ENCODE data around the gene DDB1. TPM values are rescaled to one million over a fixed set of nuclear protein-coding genes. Genes with fewer than 3 reads are reported as not detected.

The DDB1 gene
- total RNA-seq, 1 experiment from 2014 or later = 172 TPM

- peaks cover 28% of the 10 kb centered on the region for H3K36me3 Mint-ChIP-seq (ENCODE audit: insufficient read depth, unreplicated experiment)
- no peak overlapping the region for H3K27ac Mint-ChIP-seq (ENCODE audit: low read depth, unreplicated experiment)
- H3K27me3 Mint-ChIP-seq (ENCODE audit: insufficient read depth, unreplicated experiment) = no peaks in the 10 kb centered on the region
- no peak for TF ChIP-seq CTCF (IDR thresholded peaks at IDR 0.05; ENCODE audit: unreplicated experiment)
- H3K9me3 Mint-ChIP-seq (ENCODE audit: unreplicated experiment) = no peaks in the 10 kb centered on the region
- ChIA-PET CTCF (interaction anchor here (1.0 to 10.1 kb wide), 20 partner anchors 7 to 303 kb away, joined by 3 to 439 read pairs (median 14); partner anchors contain the start of genes CYB561A3, TMEM138 and TMEM216), POLR2A (interaction anchor here (0.9 to 10.7 kb wide), 11 partner anchors 9 to 111 kb away, joined by 3 to 220 read pairs (median 9); partner anchors contain the start of genes CPSF7, CYB561A3, SDHAF2 and TMEM138)
- peaks cover 27% of the 10 kb centered on the region for H3K4me1 Mint-ChIP-seq (ENCODE audit: insufficient read depth, unreplicated experiment)
- intact Hi-C loops (cut with micrococcal nuclease) = loop anchor here (10.0 kb wide), 1 partner anchor 81 kb away; no protein-coding TSS in a partner anchor
- no peak for DNase-seq (ENCODE audit: unreplicated experiment)
- BruUV-seq (replicated peaks) = no TSS peak
- no peak overlapping the region for H3K4me3 Mint-ChIP-seq (ENCODE audit: unreplicated experiment)
Measured at GRCh38 chr11:61335355-61335710, 2.4 kb upstream of the DDB1 start.

GRCh38 chr11:61334434-61335354, 1.8 kb upstream of the DDB1 start:
- DNase-seq (ENCODE audit: unreplicated experiment) = peak; percentile 65
- CTCF ChIA-PET = interaction anchor here (0.6 to 10.1 kb wide), 15 partner anchors 10 to 1289 kb away, joined by 3 to 439 read pairs (median 6); partner anchors contain the start of genes CYB561A3, TMEM138 and TMEM216
- Mint-ChIP-seq H3K4me3 (ENCODE audit: unreplicated experiment) (peak overlapping the region; percentile 93), H3K27ac (ENCODE audit: low read depth, unreplicated experiment) (peak overlapping the region; percentile 98), H3K9me3 (ENCODE audit: unreplicated experiment) (no peaks in the 10 kb centered on the region), H3K27me3 (ENCODE audit: insufficient read depth, unreplicated experiment) (no peaks in the 10 kb centered on the region), H3K36me3 (ENCODE audit: insufficient read depth, unreplicated experiment) (peaks cover 33% of the 10 kb centered on the region), H3K4me1 (ENCODE audit: insufficient read depth, unreplicated experiment) (peaks cover 34% of the 10 kb centered on the region)
- no TSS peak for BruUV-seq (replicated peaks)
- POLR2A ChIA-PET = interaction anchor here (0.7 to 10.7 kb wide), 15 partner anchors 8 to 183 kb away, joined by 3 to 220 read pairs (median 9); partner anchors contain the start of genes CPSF7, CYB561A3, SDHAF2 and TMEM138
- no peak for TF ChIP-seq CTCF (IDR thresholded peaks at IDR 0.05; ENCODE audit: unreplicated experiment)
- intact Hi-C loops (cut with micrococcal nuclease) = loop anchor here (10.0 kb wide), 1 partner anchor 80 kb away; no protein-coding TSS in a partner anchor

GRCh38 chr11:61333550-61334433, 887 bp upstream of the DDB1 start:
- no peak for TF ChIP-seq CTCF (IDR thresholded peaks at IDR 0.05; ENCODE audit: unreplicated experiment)
- CTCF ChIA-PET = interaction anchor here (0.6 to 10.1 kb wide), 12 partner anchors 11 to 789 kb away, joined by 3 to 439 read pairs (median 6); partner anchors contain the start of genes CYB561A3, TMEM138 and TMEM216
- POLR2A ChIA-PET = interaction anchor here (0.7 to 10.7 kb wide), 16 partner anchors 7 to 183 kb away, joined by 3 to 220 read pairs (median 4); partner anchors contain the start of genes CPSF7, CYB561A3, SDHAF2 and TMEM138
- H3K36me3 Mint-ChIP-seq (ENCODE audit: insufficient read depth, unreplicated experiment) = peaks cover 36% of the 10 kb centered on the region
- TSS peak; percentile 70 for BruUV-seq (replicated peaks)
- intact Hi-C loops (cut with micrococcal nuclease) = loop anchor here (10.0 kb wide), 1 partner anchor 79 kb away; no protein-coding TSS in a partner anchor
- H3K4me1 Mint-ChIP-seq (ENCODE audit: insufficient read depth, unreplicated experiment) = peaks cover 41% of the 10 kb centered on the region
- no peaks in the 10 kb centered on the region for H3K27me3 Mint-ChIP-seq (ENCODE audit: insufficient read depth, unreplicated experiment)
- peak overlapping the region; percentile 93 for H3K4me3 Mint-ChIP-seq (ENCODE audit: unreplicated experiment)
- DNase-seq (ENCODE audit: unreplicated experiment) = no peak
- no peaks in the 10 kb centered on the region for H3K9me3 Mint-ChIP-seq (ENCODE audit: unreplicated experiment)
- peak overlapping the region; percentile 98 for H3K27ac Mint-ChIP-seq (ENCODE audit: low read depth, unreplicated experiment)
